Immature natural killer cell (primary cell): Measurements from ENCODE around the gene SIRPG. TPM values are rescaled to one million over a fixed set of nuclear protein-coding genes. Genes with fewer than 3 reads are reported as not detected.

Experiments used
- DNase-seq, 3 donors: peaks; one replicate each; pipeline ENCODE4 v3.0.0; 2022; ENCODE audit warnings: mixed read lengths in 1 of 3
- H3K27ac Mint-ChIP-seq, 6 donors: one replicate each; pipeline ENCODE4 v1.8.0; 2020; ENCODE audit warnings: mixed read lengths in 6 of 6, mild to moderate bottlenecking in 5 of 6, inconsistent platforms in 4 of 6, moderate library complexity in 3 of 6
- H3K27me3 Mint-ChIP-seq, 3 donors: one replicate each; pipeline ENCODE4 v1.8.0; 2020 to 2021; ENCODE audit warnings: low read depth in 3 of 3, mild to moderate bottlenecking in 3 of 3, mixed read lengths in 3 of 3, moderate library complexity in 3 of 3, inconsistent platforms in 1 of 3
- H3K36me3 Mint-ChIP-seq, 3 donors: one replicate each; pipeline ENCODE4 v1.8.0; 2020; ENCODE audit warnings: mixed read lengths in 3 of 3, inconsistent platforms in 2 of 3, mild to moderate bottlenecking in 2 of 3
- H3K4me1 Mint-ChIP-seq, 2 donors: one replicate each; pipeline ENCODE4 v1.8.0; 2020; ENCODE audit warnings: inconsistent platforms in 2 of 2, mild to moderate bottlenecking in 2 of 2, mixed read lengths in 2 of 2, moderate library complexity in 1 of 2
- H3K4me3 Mint-ChIP-seq, 5 donors: one replicate each; pipeline ENCODE4 v1.8.0; 2020; ENCODE audit warnings: mild to moderate bottlenecking in 5 of 5, mixed read lengths in 5 of 5, inconsistent platforms in 3 of 5, moderate library complexity in 3 of 5
- H3K9me3 Mint-ChIP-seq, 6 donors: one replicate each; pipeline ENCODE4 v1.8.0; 2020; ENCODE audit warnings: mild to moderate bottlenecking in 6 of 6, mixed read lengths in 6 of 6, inconsistent platforms in 4 of 6, moderate library complexity in 3 of 6
- polyA plus RNA-seq, 3 donors: library from polyadenylated mRNA; unstranded; fragments of 300-500 nt; fragmentation: Illumina TruSeq; gene quantifications; one replicate each; pipeline ENCODE4 v1.2.3, GENCODE V29; 2021

SIRPG gene
- polyA plus RNA-seq, 3 donors from 2014 or later: 5.5 to 14.7 (median 6.3) TPM

- no peaks in the 10 kb centered on the region for H3K4me1 Mint-ChIP-seq
- H3K9me3 Mint-ChIP-seq: peaks cover 0 to 2% (median 0%) of the 10 kb centered on the region in 6 donors
- no peak overlapping the region for H3K4me3 Mint-ChIP-seq
- peaks cover 6 to 12% (median 7%) of the 10 kb centered on the region in 3 donors for H3K27me3 Mint-ChIP-seq
- H3K36me3 Mint-ChIP-seq: peaks cover 0 to 5% (median 0%) of the 10 kb centered on the region in 3 donors
- H3K27ac Mint-ChIP-seq: no peak overlapping the region
- DNase-seq: no peak
Observed at GRCh38 chr20:1686151-1686748, 28.7 kb upstream of the SIRPG start.

DNA sequence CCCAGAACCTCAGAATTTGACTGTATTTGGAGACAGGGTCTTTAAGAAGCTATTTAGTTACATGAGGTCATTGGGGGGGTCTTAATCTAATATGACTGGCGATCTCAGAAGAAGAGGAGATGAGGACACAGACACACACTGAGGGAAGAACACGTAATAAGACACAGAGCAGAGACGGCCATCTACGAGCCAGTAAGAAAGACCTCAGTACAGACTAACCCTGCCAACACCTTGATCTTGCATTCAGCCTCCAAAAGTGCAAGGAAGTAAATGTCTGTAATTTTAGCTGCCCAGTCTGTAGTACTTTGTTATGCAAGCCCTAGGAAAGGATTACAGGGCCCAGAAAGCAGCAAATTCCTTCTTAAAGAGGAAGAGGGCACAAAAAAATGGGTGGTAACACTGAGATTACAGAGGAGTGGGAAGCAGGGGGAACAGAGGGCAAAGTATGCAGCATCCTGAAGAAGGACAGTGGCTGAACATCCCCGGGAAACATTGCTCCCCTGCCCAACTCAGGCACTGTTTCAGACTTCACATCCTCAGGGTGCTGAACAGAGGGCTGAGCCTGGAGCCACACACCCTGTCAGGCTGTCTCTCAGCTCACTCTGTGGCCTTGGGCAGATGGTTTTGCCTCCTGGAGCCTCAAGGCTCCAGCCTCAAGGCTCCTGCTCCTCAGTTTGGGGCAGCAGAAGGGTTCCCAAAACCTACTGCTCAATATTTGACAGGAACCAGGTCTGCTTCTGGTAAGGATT is 27.9 kb upstream of the SIRPG start:
- DNase-seq: no peak
- Mint-ChIP-seq H3K27me3 (peaks cover 6 to 12% (median 7%) of the 10 kb centered on the region in 3 donors), H3K27ac (no peak overlapping the region), H3K9me3 (peaks cover 0 to 2% (median 0%) of the 10 kb centered on the region in 6 donors), H3K4me3 (no peak overlapping the region), H3K36me3 (peaks cover 0 to 5% (median 0%) of the 10 kb centered on the region in 3 donors), H3K4me1 (no peaks in the 10 kb centered on the region)

- no peak for DNase-seq
- Mint-ChIP-seq H3K4me1 (no peaks in the 10 kb centered on the region), H3K36me3 (peaks cover 0 to 5% (median 0%) of the 10 kb centered on the region in 3 donors), H3K27me3 (peaks cover 6 to 12% (median 7%) of the 10 kb centered on the region in 3 donors), H3K27ac (no peak overlapping the region), H3K9me3 (no peaks in the 10 kb centered on the region), H3K4me3 (no peak overlapping the region)
Observed at GRCh38 chr20:1684872-1685271, 27.3 kb upstream of the SIRPG start.

DNA sequence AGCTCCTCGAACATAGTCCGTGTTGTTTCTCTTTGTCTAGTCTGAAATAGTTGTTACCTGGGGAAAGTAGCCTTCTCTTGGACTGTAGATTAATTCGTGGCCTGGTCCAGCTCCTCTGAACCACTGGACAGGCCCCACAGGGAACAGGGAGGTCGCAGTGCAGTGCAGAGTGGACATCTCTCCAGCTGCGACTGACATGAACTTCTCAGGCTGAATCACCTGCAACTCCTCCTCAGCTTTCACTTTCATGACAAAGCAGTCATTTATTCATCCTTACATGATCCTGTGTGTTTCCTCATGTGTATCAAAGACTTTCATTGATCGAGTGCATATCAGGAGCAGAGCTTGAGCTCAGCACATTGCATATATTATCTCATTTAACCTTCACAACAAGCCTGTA is 19.1 kb upstream of the SIRPG start:
- H3K4me3 Mint-ChIP-seq: no peak overlapping the region
- no peak for DNase-seq
- H3K27ac Mint-ChIP-seq: no peak overlapping the region
- peaks cover 7 to 12% of the 10 kb centered on the region in 2 donors for H3K4me1 Mint-ChIP-seq
- H3K36me3 Mint-ChIP-seq: no peaks in the 10 kb centered on the region
- H3K9me3 Mint-ChIP-seq: peaks cover 0 to 3% (median 0%) of the 10 kb centered on the region in 6 donors
- H3K27me3 Mint-ChIP-seq: peaks cover 0 to 6% (median 2%) of the 10 kb centered on the region in 3 donors

DNA sequence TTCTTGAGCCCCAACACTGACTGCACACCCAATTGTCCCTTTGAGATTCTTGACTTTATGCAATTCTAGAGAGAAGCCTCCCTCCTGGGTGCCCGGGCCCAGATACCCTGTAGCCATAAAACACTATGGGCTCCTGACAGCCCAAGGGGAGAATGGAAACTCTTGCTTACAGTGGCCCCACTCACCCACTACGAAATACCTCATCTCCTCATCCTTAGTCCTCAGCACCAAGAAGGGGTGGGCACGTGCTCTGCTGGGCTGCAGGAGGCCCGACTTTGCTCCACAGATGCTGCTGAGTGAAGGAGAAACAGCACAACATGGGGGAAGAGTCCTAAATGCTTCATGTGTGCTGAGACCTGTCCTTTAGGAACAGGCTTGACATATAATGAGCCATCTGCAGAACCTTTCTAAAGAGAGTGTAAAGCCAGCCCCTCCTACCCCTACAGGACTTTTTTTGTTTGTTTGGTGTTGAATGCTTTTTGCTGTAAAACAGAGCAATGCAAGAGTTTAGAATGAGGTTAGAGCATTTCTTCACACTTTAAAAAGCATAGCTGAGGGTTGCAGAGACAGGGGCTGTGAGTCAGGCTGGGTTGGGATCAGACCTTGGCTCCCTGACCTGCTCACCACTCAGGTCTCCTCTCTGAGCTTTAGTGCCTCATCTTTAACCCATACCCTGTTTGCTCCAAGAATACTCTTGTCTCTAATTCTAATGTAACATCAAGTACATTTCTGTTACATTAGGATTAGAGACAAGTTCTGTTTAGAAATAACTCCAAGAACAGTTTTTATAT is 17.6 kb upstream of the SIRPG start:
- Mint-ChIP-seq H3K4me3 (no peak overlapping the region), H3K27me3 (peaks cover 2 to 6% (median 2%) of the 10 kb centered on the region in 3 donors), H3K9me3 (peaks cover 0 to 3% (median 0%) of the 10 kb centered on the region in 6 donors), H3K4me1 (peaks cover 10 to 22% of the 10 kb centered on the region in 2 donors), H3K27ac (peak overlapping the region in 1 of 6 donors; percentile 58), H3K36me3 (no peaks in the 10 kb centered on the region)
- no peak for DNase-seq

DNA sequence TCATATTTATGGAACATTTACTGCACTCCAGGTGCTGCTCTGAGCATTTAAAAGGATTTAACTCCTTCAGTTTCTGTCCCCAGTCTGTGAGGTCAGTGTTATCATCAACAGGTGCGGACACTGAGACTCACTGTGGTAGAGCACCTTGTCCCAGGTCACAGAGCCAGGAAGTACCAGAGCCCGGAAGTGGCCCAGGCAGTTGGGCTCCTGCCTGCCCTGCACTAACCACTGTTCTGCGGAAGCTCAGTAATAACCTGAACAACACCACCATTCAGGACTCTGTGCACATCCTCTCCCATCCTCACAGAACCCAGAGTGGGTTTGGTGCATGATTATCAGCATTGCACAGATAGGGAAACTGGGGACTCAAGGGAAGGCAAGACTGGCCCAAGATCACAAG is 16.8 kb upstream of the SIRPG start:
- Mint-ChIP-seq H3K27ac (peak overlapping the region in 1 of 6 donors; percentile 58), H3K9me3 (peaks cover 0 to 3% (median 0%) of the 10 kb centered on the region in 6 donors), H3K36me3 (no peaks in the 10 kb centered on the region), H3K4me1 (peaks cover 10 to 22% of the 10 kb centered on the region in 2 donors), H3K4me3 (peak overlapping the region in 1 of 5 donors; percentile 48), H3K27me3 (peaks cover 2 to 4% (median 3%) of the 10 kb centered on the region in 3 donors)
- no peak for DNase-seq

DNA sequence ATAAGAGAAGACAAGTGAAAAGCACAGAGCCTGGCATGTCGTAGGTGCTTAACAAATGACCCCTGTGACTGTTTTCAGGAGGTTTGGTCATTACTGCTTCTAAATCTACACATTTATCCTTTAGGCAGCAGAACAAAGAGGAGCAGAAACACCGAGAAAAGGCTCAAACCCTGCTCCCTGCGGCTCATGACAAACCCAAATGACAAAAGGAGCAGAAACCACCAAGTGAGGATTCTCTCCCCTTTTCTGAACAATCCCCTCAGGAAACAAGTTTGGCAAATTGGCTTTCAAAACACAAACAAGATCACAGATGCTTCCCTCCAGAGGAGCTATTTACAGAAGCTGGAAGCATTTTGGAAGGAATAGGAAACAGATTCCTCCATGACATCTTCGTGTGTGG is 15.8 kb upstream of the SIRPG start:
- Mint-ChIP-seq H3K27ac (peak overlapping the region in 1 of 6 donors; percentile 6), H3K9me3 (peaks cover 0 to 2% (median 0%) of the 10 kb centered on the region in 6 donors), H3K4me3 (no peak overlapping the region), H3K27me3 (peaks cover 0 to 6% (median 2%) of the 10 kb centered on the region in 3 donors), H3K36me3 (no peaks in the 10 kb centered on the region), H3K4me1 (peaks cover 10 to 22% of the 10 kb centered on the region in 2 donors)
- no peak for DNase-seq

GRCh38 chr20:1672728-1673127 is 15.1 kb upstream of the SIRPG start:
- no peak for DNase-seq
- peaks cover 0 to 7% (median 2%) of the 10 kb centered on the region in 3 donors for H3K27me3 Mint-ChIP-seq
- peaks cover 10 to 22% of the 10 kb centered on the region in 2 donors for H3K4me1 Mint-ChIP-seq
- no peaks in the 10 kb centered on the region for H3K36me3 Mint-ChIP-seq
- peak overlapping the region in 1 of 6 donors; percentile 19 for H3K27ac Mint-ChIP-seq
- H3K4me3 Mint-ChIP-seq: no peak overlapping the region
- H3K9me3 Mint-ChIP-seq: no peaks in the 10 kb centered on the region

- peaks cover 0 to 7% (median 2%) of the 10 kb centered on the region in 3 donors for H3K27me3 Mint-ChIP-seq
- no peaks in the 10 kb centered on the region for H3K36me3 Mint-ChIP-seq
- H3K27ac Mint-ChIP-seq: no peak overlapping the region
- no peak for DNase-seq
- H3K9me3 Mint-ChIP-seq: no peaks in the 10 kb centered on the region
- H3K4me3 Mint-ChIP-seq: peak overlapping the region in 1 of 5 donors; percentile 15
- peaks cover 10 to 22% of the 10 kb centered on the region in 2 donors for H3K4me1 Mint-ChIP-seq
Observed at GRCh38 chr20:1671891-1672669, 14.5 kb upstream of the SIRPG start.

GRCh38 chr20:1669304-1669703 is 11.7 kb upstream of the SIRPG start:
- H3K4me3 Mint-ChIP-seq: no peak overlapping the region
- H3K4me1 Mint-ChIP-seq: peaks cover 17 to 31% of the 10 kb centered on the region in 2 donors
- H3K9me3 Mint-ChIP-seq: no peaks in the 10 kb centered on the region

GRCh38 chr20:1667502-1668085 is 10.0 kb upstream of the SIRPG start:
- Mint-ChIP-seq H3K4me3 (no peak overlapping the region), H3K36me3 (no peaks in the 10 kb centered on the region), H3K4me1 (peaks cover 26 to 41% of the 10 kb centered on the region in 2 donors), H3K27ac (no peak overlapping the region), H3K9me3 (peaks cover 0 to 2% (median 0%) of the 10 kb centered on the region in 6 donors), H3K27me3 (peaks cover 0 to 5% (median 2%) of the 10 kb centered on the region in 3 donors)
- no peak for DNase-seq

More at GRCh38 chr20:1669304-1669703, 11.7 kb upstream of the SIRPG start:
- DNase-seq: no peak
- no peak overlapping the region for H3K27ac Mint-ChIP-seq
- H3K36me3 Mint-ChIP-seq: no peaks in the 10 kb centered on the region
- peaks cover 0 to 5% (median 2%) of the 10 kb centered on the region in 3 donors for H3K27me3 Mint-ChIP-seq

DNA sequence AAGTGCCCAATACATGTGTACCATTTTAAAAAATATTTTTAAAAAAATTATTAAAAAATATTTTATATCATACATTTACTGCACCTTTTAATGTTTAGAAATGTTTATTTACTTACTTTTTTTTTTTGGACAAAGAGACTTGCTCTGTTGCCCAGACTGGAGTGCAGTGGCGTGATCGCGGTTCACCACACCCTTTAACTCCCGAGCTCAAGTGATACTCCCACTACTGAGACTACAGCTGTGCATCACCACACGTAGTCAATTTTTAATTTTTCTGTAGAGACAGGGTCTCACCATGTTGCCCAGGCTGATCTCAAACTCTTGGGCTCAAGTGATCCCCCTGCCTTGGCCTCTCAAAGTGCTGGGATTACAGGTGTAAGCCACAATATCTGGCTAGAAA is 9.2 kb upstream of the SIRPG start:
- Mint-ChIP-seq H3K4me3 (no peak overlapping the region), H3K9me3 (peaks cover 0 to 2% (median 0%) of the 10 kb centered on the region in 6 donors), H3K36me3 (no peaks in the 10 kb centered on the region), H3K27me3 (peaks cover 0 to 5% (median 2%) of the 10 kb centered on the region in 3 donors), H3K4me1 (peaks cover 27 to 41% of the 10 kb centered on the region in 2 donors), H3K27ac (no peak overlapping the region)
- no peak for DNase-seq
